Kidney (tissue), 14 donors: Measurements from ENCODE around the gene PELI3. TPM values are rescaled to one million over a fixed set of nuclear protein-coding genes. Genes with fewer than 3 reads are reported as not detected.

Experiments used
- DNase-seq, 5 donors: peaks; one replicate each; pipeline ENCODE4 v3.0.0-alpha.2; 2013 to 2020
- FAIRE-seq: peaks from 2 replicates; lab custom pipeline; 2012; peaks lifted over from hg19 to GRCh38; lab: Jason Lieb, UNC
- H3K27ac ChIP-seq, 2 donors: one replicate each; pipeline ENCODE4 v1.7.0; 2013; ENCODE audit warnings: low read depth in 2 of 2, low read length in 2 of 2, inconsistent platforms in 1 of 2
- H3K27me3 ChIP-seq: one replicate; pipeline ENCODE4 v1.7.1; 2013; ENCODE audit warnings: low read length, inconsistent platforms; ENCODE audit not compliant: control insufficient read depth, insufficient read depth
- H3K36me3 ChIP-seq, 3 donors: one replicate each; pipeline versions ENCODE4 v1.7.0 to v1.7.1; 2013; ENCODE audit warnings: low read length in 3 of 3, control low read depth in 1 of 3, inconsistent platforms in 1 of 3; ENCODE audit not compliant: insufficient read depth in 3 of 3, control insufficient read depth in 2 of 3
- H3K4me1 ChIP-seq, 3 donors: one replicate each; pipeline versions ENCODE4 v1.7.0 to v1.7.1; 2013; ENCODE audit warnings: low read length in 3 of 3, inconsistent platforms in 1 of 3, low read depth in 1 of 3; ENCODE audit not compliant: control insufficient read depth in 2 of 3, insufficient read depth in 2 of 3
- H3K4me3 ChIP-seq, 3 donors: one replicate each; pipeline versions ENCODE4 v1.7.0 to v1.8.1; 2013; ENCODE audit warnings: low read length in 3 of 3, control low read depth in 1 of 3, inconsistent platforms in 1 of 3
- H3K9ac ChIP-seq, 3 donors: one replicate each; pipeline versions ENCODE4 v1.7.0 to v1.7.1; 2013; ENCODE audit warnings: low read length in 3 of 3, control low read depth in 1 of 3, inconsistent platforms in 1 of 3
- H3K9me3 ChIP-seq, 3 donors: one replicate each; pipeline versions ENCODE4 v1.7.0 to v1.7.1; 2013; ENCODE audit warnings: low read length in 3 of 3, control low read depth in 1 of 3, inconsistent platforms in 1 of 3; ENCODE audit not compliant: control insufficient read depth in 2 of 3, insufficient read depth in 1 of 3
- intact Hi-C: fragments of 100-400 bp; cut with DNase I; formaldehyde crosslinking; loops from one replicate; pipeline ENCODE4 v1.11.1; 2022
- polyA plus RNA-seq: library from polyadenylated mRNA; stranded (reverse); fragments of 350-450 nt; fragmentation: Illumina TruSeq; extraction: RNeasy Lipid Tissue Mini Kit (QIAGEN cat#74804); gene quantifications from one replicate; pipeline ENCODE4 v1.2.3, GENCODE V29; 2014; ENCODE audit warnings: low read depth, low replicate concordance; ENCODE audit not compliant: insufficient read depth
- total RNA-seq: library from RNA; stranded (reverse); fragmentation: NEBNext Ultra II Directional; extraction: Animal tissue kit (Norgen Biotek cat#: 25700); gene quantifications from one replicate; pipeline ENCODE4 v1.2.1, GENCODE V29; 2021
- TF ChIP-seq, protein P1 (sequence below): IDR thresholded peaks from 3 replicates; pipeline ENCODE4 v1.5.1; 2012; ENCODE audit warnings: mild to moderate bottlenecking, moderate library complexity, borderline replicate concordance; ENCODE audit not compliant: insufficient read depth; ENCODE audit errors: extremely low read depth
- donor health status: control.
- donor health status: control.
- donor health status: control.
- donor health status: control.
- donor health status: control.
- donor health status: DM: yes; HTN: yes; CAD: no.
- donor health status: Normal renal cell carcinoma (clear cell type).

PELI3 gene
- total and polyA plus RNA-seq, 2 donors from 2014 or later: 8.1 to 9.1 TPM

DNA sequence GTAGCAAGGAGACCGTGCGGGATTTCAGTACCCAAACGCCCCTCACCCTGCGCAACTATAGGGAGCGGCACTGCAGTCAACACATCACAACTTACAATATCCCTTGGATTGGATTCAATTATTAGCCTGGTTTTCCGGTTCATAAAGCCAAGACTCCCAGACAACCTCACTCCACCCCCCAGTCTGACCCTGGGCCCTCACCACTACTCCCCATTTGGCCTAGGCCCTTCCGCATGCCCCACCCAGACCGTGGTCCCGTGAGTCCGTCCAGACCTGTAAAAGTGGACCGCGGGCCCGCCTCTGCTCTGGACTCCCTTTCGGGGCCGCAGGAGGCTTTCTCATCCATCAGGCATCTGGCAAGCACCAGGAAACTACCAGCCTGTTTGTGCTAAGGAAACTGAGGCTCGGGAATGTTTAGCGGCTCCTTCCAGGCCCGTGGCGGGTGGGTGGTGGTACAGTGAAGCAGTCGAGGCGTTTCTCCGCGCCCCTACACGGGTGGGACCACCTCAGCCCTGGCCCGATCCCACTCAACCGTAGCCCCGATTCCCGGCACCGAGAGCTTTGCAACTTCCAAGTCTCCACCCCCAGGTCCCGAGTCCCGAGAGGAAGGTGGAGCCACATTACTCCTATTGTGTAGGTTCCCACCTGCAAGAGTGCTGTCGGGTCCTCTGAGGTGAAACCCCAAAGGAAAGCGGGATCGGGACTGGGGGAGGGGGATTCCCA is 12.8 kb downstream of the PELI3 start:
- no peaks in the 10 kb centered on the region for H3K36me3 ChIP-seq
- intact Hi-C loops: no loop called here
- no peak for FAIRE-seq
- no peaks in the 10 kb centered on the region for H3K9me3 ChIP-seq
- TF ChIP-seq, protein P1, sequence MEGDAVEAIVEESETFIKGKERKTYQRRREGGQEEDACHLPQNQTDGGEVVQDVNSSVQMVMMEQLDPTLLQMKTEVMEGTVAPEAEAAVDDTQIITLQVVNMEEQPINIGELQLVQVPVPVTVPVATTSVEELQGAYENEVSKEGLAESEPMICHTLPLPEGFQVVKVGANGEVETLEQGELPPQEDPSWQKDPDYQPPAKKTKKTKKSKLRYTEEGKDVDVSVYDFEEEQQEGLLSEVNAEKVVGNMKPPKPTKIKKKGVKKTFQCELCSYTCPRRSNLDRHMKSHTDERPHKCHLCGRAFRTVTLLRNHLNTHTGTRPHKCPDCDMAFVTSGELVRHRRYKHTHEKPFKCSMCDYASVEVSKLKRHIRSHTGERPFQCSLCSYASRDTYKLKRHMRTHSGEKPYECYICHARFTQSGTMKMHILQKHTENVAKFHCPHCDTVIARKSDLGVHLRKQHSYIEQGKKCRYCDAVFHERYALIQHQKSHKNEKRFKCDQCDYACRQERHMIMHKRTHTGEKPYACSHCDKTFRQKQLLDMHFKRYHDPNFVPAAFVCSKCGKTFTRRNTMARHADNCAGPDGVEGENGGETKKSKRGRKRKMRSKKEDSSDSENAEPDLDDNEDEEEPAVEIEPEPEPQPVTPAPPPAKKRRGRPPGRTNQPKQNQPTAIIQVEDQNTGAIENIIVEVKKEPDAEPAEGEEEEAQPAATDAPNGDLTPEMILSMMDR: no peak
- H3K4me3 ChIP-seq: peak overlapping the region; percentile 68 to 83 (median 81)
- peak overlapping the region; percentile 67 to 96 (median 83) for H3K9ac ChIP-seq
- H3K4me1 ChIP-seq: peaks cover 0 to 11% (median 10%) of the 10 kb centered on the region in 3 donors
- H3K27ac ChIP-seq: peak overlapping the region; percentile 71 to 72
- peak; percentile 33 to 85 (median 60) for DNase-seq
- no peaks in the 10 kb centered on the region for H3K27me3 ChIP-seq

DNA sequence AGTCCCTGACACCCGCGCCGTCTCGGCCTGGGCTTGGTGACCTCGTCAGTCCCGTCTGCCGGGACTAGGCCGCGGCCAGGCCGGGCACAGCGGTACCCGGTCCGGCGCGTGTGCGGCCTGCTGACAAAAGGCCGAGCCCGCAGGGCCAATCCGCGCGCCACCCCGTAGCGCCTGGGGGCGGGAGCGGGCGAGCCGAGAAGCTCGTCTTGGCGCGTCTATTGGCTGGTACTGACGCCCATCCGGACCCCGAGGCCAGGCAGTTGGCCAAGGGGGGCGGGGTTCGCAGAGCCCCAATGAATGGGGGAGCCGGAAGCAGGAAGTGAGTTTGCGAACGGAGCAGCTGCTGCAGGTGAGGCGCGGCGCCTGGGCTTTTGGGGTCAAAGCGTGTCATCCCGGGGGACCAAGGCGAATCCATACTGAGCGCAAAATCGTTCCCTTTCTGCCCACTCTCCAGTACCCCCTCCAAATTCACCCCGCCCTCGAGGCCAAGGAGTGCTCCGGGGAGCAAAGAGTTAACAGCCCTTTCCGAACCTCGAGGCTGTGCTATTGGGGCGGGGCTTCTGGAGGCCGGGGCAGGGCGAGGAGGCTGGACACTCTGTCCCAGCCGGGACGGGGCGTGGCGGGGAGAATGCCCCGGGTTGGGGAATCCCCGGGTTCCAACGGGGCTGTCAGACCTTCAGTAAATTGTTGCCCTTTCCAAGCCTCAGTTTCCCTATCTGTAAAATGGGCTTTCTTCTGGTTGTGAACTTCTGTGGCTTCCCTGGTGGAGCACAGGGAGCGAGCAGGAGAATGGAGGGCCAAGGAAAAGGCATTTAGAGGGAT is 13.6 kb downstream of the PELI3 start, which contains the start of gene DPP3:
DPP3 (plus strand) TSS at position 318 of the 822 bp plus-strand sequence. CDS start 1,767 bp downstream, outside the sequence.
- no peaks in the 10 kb centered on the region for H3K27me3 ChIP-seq
- intact Hi-C loops: no loop called here
- H3K27ac ChIP-seq: peak within 1 kb of the TSS; percentile 71 to 72
- DNase-seq (peak; percentile 96 to 99 (median 98)), FAIRE-seq (no peak)
- no peaks in the 10 kb centered on the region for H3K9me3 ChIP-seq
- TF ChIP-seq, protein P1: no peak
- peaks cover 0 to 11% (median 10%) of the 10 kb centered on the region in 3 donors for H3K4me1 ChIP-seq
- H3K36me3 ChIP-seq: no peaks in the 10 kb centered on the region
- peak within 1 kb of the TSS; percentile 68 to 86 (median 83) for H3K4me3 ChIP-seq
- H3K9ac ChIP-seq: peak within 1 kb of the TSS; percentile 73 to 96 (median 83)

DNA sequence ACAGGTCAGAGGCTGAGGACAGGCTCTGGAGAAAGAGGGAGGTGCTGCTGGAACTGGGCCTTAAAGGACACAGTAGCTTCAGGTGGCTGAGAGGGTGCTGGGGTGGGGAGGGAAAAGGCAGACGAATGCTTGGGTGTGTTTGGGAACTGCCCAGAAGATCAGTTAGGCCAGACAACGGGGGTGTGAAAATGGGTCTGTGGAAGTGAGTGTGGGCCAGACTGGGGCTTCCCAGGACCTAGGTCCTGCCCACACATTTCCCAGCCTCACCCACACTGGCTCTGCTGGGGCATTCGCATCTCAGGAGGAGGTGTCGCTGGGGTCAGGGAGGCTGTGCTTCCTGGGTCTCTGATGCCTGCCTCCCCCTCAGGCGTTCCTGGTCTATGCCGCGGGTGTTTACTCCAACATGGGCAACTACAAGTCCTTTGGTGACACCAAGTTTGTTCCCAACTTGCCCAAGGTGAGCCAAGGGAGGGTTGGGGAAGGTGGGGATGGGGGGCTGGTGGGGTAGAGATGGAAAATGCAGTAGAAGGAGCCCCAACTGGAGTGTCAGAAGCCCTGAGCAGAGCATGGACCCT is 18.2 kb downstream of the PELI3 start:
- Histone ChIP-seq H3K4me3 (no peak overlapping the region), H3K9me3 (no peaks in the 10 kb centered on the region), H3K4me1 (peaks cover 0 to 5% (median 5%) of the 10 kb centered on the region in 3 donors), H3K27ac (no peak overlapping the region), H3K36me3 (peaks cover 0 to 6% (median 3%) of the 10 kb centered on the region in 3 donors), H3K9ac (no peak overlapping the region), H3K27me3 (no peaks in the 10 kb centered on the region)
- intact Hi-C loops: no loop called here
- DNase-seq (peak in 2 of 5 donors; percentile 20 to 61), FAIRE-seq (no peak)
- TF ChIP-seq, protein P1: no peak
